GM12878 (cell line): ENCODE results near the gene ACTR2. TPM values are rescaled to one million over a fixed set of nuclear protein-coding genes. Genes with fewer than 3 reads are reported as not detected.
"Not testable (repeated sequence)": the region's sequence is repeated elsewhere in the genome, so short reads cannot be mapped to it uniquely, and the experiment has no call there.

Experiments used
- ATAC-seq: fragments of 200-7000 bp; cut with Tn5 transposase; 3 replicates; pipeline ENCODE4 v1.9.1; 2020; ENCODE audit warnings: mild to moderate bottlenecking, moderate library complexity
- BruUV-seq: library from RNA; stranded (reverse); fragments of 400-500 nt; replicated peaks from 2 replicates; lab custom pipeline; 2021; lab: Mats Ljungman, UMichigan
- CTCF ChIA-PET: fragments of 300-600 bp; sonication (Branson Sonifier 250); formaldehyde crosslinking; extraction: SDS; loops from one replicate; lab custom pipeline; 2021; ENCODE audit warnings: inconsistent platforms; lab: Yijun Ruan, JAX
- POLR2A ChIA-PET: fragments of 350-600 bp; formaldehyde crosslinking; extraction: SDS; loops from one replicate; lab custom pipeline; 2021; ENCODE audit warnings: inconsistent platforms; lab: Charles Lee
- RAD21 ChIA-PET: fragments of 300-600 bp; sonication (Branson Sonifier 250); formaldehyde crosslinking; loops from one replicate; lab custom pipeline; 2023; ENCODE audit warnings: antibody characterized with exemption; ENCODE audit not compliant: unreplicated experiment; lab: Charles Lee
- SMC1A ChIA-PET: fragments of 300-600 bp; sonication (Branson Sonifier 250); formaldehyde crosslinking; loops from one replicate; lab custom pipeline; 2023; ENCODE audit not compliant: unreplicated experiment, uncharacterized antibody; lab: Charles Lee
- DNase-seq: peaks from one replicate; pipeline ENCODE4 v3.0.0-alpha.2; 2011; ENCODE audit warnings: low read depth, low spot score
- FAIRE-seq: peaks from 3 replicates; lab custom pipeline; 2011; peaks lifted over from hg19 to GRCh38; lab: Jason Lieb, UNC
- H2AFZ ChIP-seq: 2 replicates; pipeline ENCODE4 v1.6.0; 2011; ENCODE audit warnings: low read depth, low read length, control low read depth; ENCODE audit not compliant: control insufficient read depth
- H3K27ac ChIP-seq: 2 replicates; pipeline ENCODE4 v1.5.1; 2011; ENCODE audit warnings: control low read depth; ENCODE audit not compliant: control insufficient read depth, insufficient read depth
- H3K27me3 ChIP-seq, 2 experiments: replicated peaks in 1 of 2; 2 replicates each; pipeline versions ENCODE4 v1.6.0 to v1.6.1; 2011; ENCODE audit warnings: low read length in 1 of 2; ENCODE audit not compliant: control insufficient read depth in 2 of 2, insufficient read depth in 2 of 2
- H3K36me3 ChIP-seq, 2 experiments: 2 replicates each; pipeline ENCODE4 v1.5.1; 2011; ENCODE audit warnings: low read length in 1 of 2; ENCODE audit not compliant: control insufficient read depth in 2 of 2, insufficient read depth in 2 of 2
- H3K4me1 ChIP-seq: 2 replicates; pipeline ENCODE4 v1.6.1; 2011; ENCODE audit warnings: mild to moderate bottlenecking, low read length, moderate library complexity, mixed read lengths; ENCODE audit not compliant: control insufficient read depth, insufficient read depth
- H3K4me2 ChIP-seq: 2 replicates; pipeline ENCODE4 v1.6.0; 2011; ENCODE audit warnings: control low read depth; ENCODE audit not compliant: control insufficient read depth, insufficient read depth
- H3K4me3 ChIP-seq: fragments of 200-600 bp; sonication (generic); 2 replicates; pipeline ENCODE4 v1.5.1; 2016
- H3K79me2 ChIP-seq: 2 replicates; pipeline ENCODE4 v1.6.0; 2011; ENCODE audit warnings: low read length; ENCODE audit not compliant: control insufficient read depth, insufficient read depth
- H3K9ac ChIP-seq: 2 replicates; pipeline ENCODE4 v1.8.0; 2011; ENCODE audit warnings: low read length, control low read depth, mixed read lengths; ENCODE audit not compliant: control insufficient read depth, insufficient read depth
- H3K9me3 ChIP-seq: replicated peaks from 3 replicates; pipeline ENCODE4 v1.5.1; 2011; ENCODE audit warnings: mild to moderate bottlenecking, low read length; ENCODE audit not compliant: control insufficient read depth, insufficient read depth
- H4K20me1 ChIP-seq: 2 replicates; pipeline ENCODE4 v1.6.0; 2011; ENCODE audit not compliant: control insufficient read depth, insufficient read depth
- PAX5 ChIP-seq: IDR thresholded peaks from 2 replicates; pipeline ENCODE4 v1.6.1; 2011; ENCODE audit warnings: low read depth, low read length, borderline replicate concordance
- POLR2A ChIP-seq: IDR thresholded peaks from 2 replicates; pipeline ENCODE4 v1.6.1; 2011; ENCODE audit warnings: low read depth, mild to moderate bottlenecking, low read length
- RBBP5 ChIP-seq: fragments of 200-600 bp; sonication (generic); conservative IDR thresholded peaks from 2 replicates; pipeline ENCODE4 v1.6.1; 2016
- RCOR1 ChIP-seq: conservative IDR thresholded peaks from 2 replicates; pipeline ENCODE4 v1.6.1; 2012; ENCODE audit warnings: low read depth, low read length, improper control_type of control experiment
- WGBS: methylation state at CpG from one replicate; pipeline ENCODE4 v1.1.6; 2016; ENCODE audit warnings: low lambda C conversion rate; ENCODE audit not compliant: insufficient replicate concordance, insufficient coverage; ENCODE audit errors: missing lambda C conversion rate; 5-methylcytosine and 5-hydroxymethylcytosine counted together
- in situ Hi-C: fragments of 300-500 bp; cut with MboI; formaldehyde crosslinking; loops from 9 replicates; pipeline ENCODE4 v1.14.3; 2018; ENCODE audit warnings: mixed read lengths
- intact Hi-C: fragments of 100-400 bp; cut with micrococcal nuclease; formaldehyde crosslinking; loops from one replicate; pipeline ENCODE4 v1.14.2; 2022; ENCODE audit not compliant: unreplicated experiment
- polyA plus RNA-seq, 11 experiments: library from polyadenylated mRNA; depleted of rRNA in 4 of 11; unstranded in 6 of 11; stranded (reverse) in 5 of 11; fragments of >200 nt; fragmentation: Nextera tagmentation in 4 of 11; fragmentation: Illumina TruSeq in 1 of 11; extraction: Ambion mirVana in 4 of 11; extraction: Trizol in 1 of 11; gene quantifications; 1 replicate in 1 of 11; 2 replicates in 10 of 11; pipeline versions ENCODE4 v1.2.1 to v1.2.3, GENCODE V29; 2011 to 2016; ENCODE audit warnings: inconsistent platforms in 2 of 11, missing spikeins in 2 of 11, low read depth in 1 of 11
- total RNA-seq, 4 experiments: library from RNA; depleted of rRNA in 3 of 4; stranded (reverse); fragments of >200 nt in 3 of 4; fragmentation: Illumina TruSeq in 1 of 4; extraction: Trizol in 1 of 4; gene quantifications; 2 replicates each; pipeline versions ENCODE4 v1.2.1 to v1.2.3, GENCODE V29; 2013 to 2021
- TF ChIP-seq, protein P1 (sequence below): fragments of 450-650 bp; IDR thresholded peaks from 2 replicates; pipeline ENCODE4 v1.6.1; 2014; ENCODE audit warnings: mild to moderate bottlenecking
- TF ChIP-seq, protein P2 (sequence below): IDR thresholded peaks from 2 replicates; pipeline ENCODE4 v1.6.1; 2012; ENCODE audit warnings: low read depth, low read length, improper control_type of control experiment

The ACTR2 gene
- total and polyA plus RNA-seq, 10 of the 15 experiments (the other 5 are each of a cell fraction or from before 2014, with no cell fraction given) = 94.2 to 401 (median 195) TPM

DNA sequence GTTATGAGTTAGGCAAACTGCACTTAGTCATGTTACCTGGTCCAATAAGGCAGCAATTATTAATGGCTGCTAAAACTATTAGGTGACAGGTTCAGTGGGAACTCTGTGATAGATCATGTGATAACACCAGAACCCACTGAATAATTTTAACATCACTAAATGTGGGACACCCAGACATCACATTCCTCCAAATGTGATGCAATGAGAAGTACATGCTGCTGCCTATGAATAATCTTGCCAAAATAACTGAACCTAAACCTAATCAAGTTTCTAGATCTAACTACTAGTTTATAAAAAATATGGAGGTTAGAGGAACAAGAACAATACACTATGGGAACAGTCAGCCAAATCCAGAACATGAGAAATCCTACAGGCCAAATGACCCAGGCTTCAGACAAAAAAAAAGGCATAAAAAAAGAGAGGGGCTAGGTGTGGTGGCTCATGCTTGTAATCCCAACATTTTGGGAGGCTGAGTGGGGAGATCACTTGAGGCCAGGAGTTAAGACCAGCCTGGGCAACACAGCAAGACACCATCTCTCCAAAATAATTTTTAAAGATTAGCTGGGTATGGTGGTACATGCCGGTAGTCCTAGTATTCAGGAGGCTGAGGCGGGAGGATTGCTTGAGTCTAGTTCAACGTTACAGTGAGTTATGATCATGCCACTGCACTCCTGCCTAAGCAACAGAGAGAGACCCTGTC lies 7.0 kb upstream of the ACTR2 start (continued):
- TF ChIP-seq, protein P1, sequence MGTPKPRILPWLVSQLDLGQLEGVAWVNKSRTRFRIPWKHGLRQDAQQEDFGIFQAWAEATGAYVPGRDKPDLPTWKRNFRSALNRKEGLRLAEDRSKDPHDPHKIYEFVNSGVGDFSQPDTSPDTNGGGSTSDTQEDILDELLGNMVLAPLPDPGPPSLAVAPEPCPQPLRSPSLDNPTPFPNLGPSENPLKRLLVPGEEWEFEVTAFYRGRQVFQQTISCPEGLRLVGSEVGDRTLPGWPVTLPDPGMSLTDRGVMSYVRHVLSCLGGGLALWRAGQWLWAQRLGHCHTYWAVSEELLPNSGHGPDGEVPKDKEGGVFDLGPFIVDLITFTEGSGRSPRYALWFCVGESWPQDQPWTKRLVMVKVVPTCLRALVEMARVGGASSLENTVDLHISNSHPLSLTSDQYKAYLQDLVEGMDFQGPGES = no peak
- TF ChIP-seq RCOR1 (no peak), POLR2A (no peak), RBBP5 (no peak), PAX5 (no peak)
- TF ChIP-seq, protein P2, sequence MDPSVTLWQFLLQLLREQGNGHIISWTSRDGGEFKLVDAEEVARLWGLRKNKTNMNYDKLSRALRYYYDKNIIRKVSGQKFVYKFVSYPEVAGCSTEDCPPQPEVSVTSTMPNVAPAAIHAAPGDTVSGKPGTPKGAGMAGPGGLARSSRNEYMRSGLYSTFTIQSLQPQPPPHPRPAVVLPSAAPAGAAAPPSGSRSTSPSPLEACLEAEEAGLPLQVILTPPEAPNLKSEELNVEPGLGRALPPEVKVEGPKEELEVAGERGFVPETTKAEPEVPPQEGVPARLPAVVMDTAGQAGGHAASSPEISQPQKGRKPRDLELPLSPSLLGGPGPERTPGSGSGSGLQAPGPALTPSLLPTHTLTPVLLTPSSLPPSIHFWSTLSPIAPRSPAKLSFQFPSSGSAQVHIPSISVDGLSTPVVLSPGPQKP = no peak

DNA sequence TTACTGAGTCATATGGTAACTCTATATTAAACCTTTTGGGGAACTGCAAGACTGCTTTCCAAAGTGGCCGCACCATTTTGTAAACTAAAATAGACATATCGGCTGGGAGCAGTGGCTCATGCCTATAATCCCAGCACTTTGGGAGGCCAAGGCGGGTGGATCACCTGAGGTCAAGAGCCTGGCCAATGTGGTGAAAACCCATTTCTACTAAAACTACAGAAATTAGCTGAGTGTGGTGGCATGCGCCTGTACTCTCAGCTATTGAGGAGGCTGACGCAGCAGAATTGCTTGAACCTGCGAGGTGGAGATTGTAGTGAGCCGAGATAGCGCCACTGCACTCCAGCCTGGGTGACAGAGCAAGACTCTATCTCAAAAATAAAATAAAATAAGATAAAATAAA lies 6.4 kb upstream of the ACTR2 start:
- H3K4me3 ChIP-seq, SMC1A ChIA-PET, FAIRE-seq, H3K27ac ChIP-seq, H3K4me2 ChIP-seq, RAD21 ChIA-PET, H3K9ac ChIP-seq, H2AFZ ChIP-seq, H3K9me3 ChIP-seq, H3K36me3 ChIP-seq, ATAC-seq, H3K79me2 ChIP-seq, H3K4me1 ChIP-seq, H4K20me1 ChIP-seq, H3K27me3 ChIP-seq, DNase-seq, BruUV-seq, POLR2A ChIA-PET, in situ Hi-C loops: not testable (repeated sequence)
- CTCF ChIA-PET = interaction anchor here (1.0 kb wide), 1 partner anchor 214 kb away, joined by 3 read pairs; no protein-coding TSS in a partner anchor
- WGBS = 94% methylated on average over 8 of the region's 8 CpGs
- intact Hi-C loops = loop anchor here (10.0 kb wide), 1 partner anchor 306 kb away; no protein-coding TSS in a partner anchor
